ENCODE measurements around the gene NFE2.
"Not testable (repeated sequence)": the region's sequence is repeated elsewhere in the genome, so short reads cannot be mapped to it uniquely, and the experiment has no call there.

NFE2 gene

GRCh38 chr12:54281261-54281638 is 19.6 kb downstream of the NFE2 start:
- not testable (repeated sequence) for DNase-seq

- DNase-seq, result peak; percentile 100
Observed at GRCh38 chr12:54280468-54281260, 20.2 kb downstream of the NFE2 start, which contains the start of gene HNRNPA1. TSS of gene HNRNPA1 (plus strand) at chr12:54280726. CDS start at chr12:54280808, 82 bp downstream.

- peak; percentile 100 for DNase-seq
Observed at GRCh38 chr12:54279632-54280467, 21.0 kb downstream of the NFE2 start, which contains the start of gene CBX5. TSS of gene CBX5 (minus strand) at chr12:54280122. CDS start at chr12:54257650, 22,472 bp downstream.

- no peak for DNase-seq
Observed at GRCh38 chr12:54279227-54279631, 21.6 kb downstream of the NFE2 start.

- DNase-seq, result peak; percentile 37
Observed at GRCh38 chr12:54277823-54278276, 23.0 kb downstream of the NFE2 start.

- DNase-seq, result no peak
Observed at GRCh38 chr12:54276368-54276767, 24.4 kb downstream of the NFE2 start.

GRCh38 chr12:54273981-54274380 is 26.8 kb downstream of the NFE2 start:
- no peak for DNase-seq

GRCh38 chr12:54272214-54272613 is 28.6 kb downstream of the NFE2 start:
- DNase-seq, result no peak

GRCh38 chr12:54270345-54270744 is 30.5 kb downstream of the NFE2 start:
- no peak for DNase-seq

- DNase-seq, result no peak
Observed at GRCh38 chr12:54266852-54267251, 34.0 kb downstream of the NFE2 start.

GRCh38 chr12:54265364-54265812 is 35.4 kb downstream of the NFE2 start:
- no peak for DNase-seq

GRCh38 chr12:54262403-54262925 is 38.4 kb downstream of the NFE2 start:
- DNase-seq, result peak; percentile 46

GRCh38 chr12:54261815-54262402 is 38.9 kb downstream of the NFE2 start:
- no peak for DNase-seq

GRCh38 chr12:54259194-54260011 is 41.4 kb downstream of the NFE2 start:
- DNase-seq, result peak; percentile 87

GRCh38 chr12:54258201-54258681 is 42.6 kb downstream of the NFE2 start:
- DNase-seq, result no peak

- DNase-seq, result no peak
Observed at GRCh38 chr12:54257332-54257731, 43.5 kb downstream of the NFE2 start.

- no peak for DNase-seq
Observed at GRCh38 chr12:54253240-54253639, 47.6 kb downstream of the NFE2 start.

GRCh38 chr12:54251667-54252284 is 49.0 kb downstream of the NFE2 start:
- DNase-seq, result peak; percentile 46

GRCh38 chr12:54249489-54249888 is 51.3 kb downstream of the NFE2 start:
- no peak for DNase-seq

- DNase-seq, result no peak
Observed at GRCh38 chr12:54246011-54246641, 54.7 kb downstream of the NFE2 start.
